ENCODE results near the gene MARCO. TPM values are rescaled to one million over a fixed set of nuclear protein-coding genes. Genes with fewer than 3 reads are reported as not detected.
"Not testable (repeated sequence)": the region's sequence is repeated elsewhere in the genome, so short reads cannot be mapped to it uniquely, and the experiment has no call there.

Gene MARCO
- total RNA-seq, 1 donor from 2014 or later: 19.7 TPM

DNA sequence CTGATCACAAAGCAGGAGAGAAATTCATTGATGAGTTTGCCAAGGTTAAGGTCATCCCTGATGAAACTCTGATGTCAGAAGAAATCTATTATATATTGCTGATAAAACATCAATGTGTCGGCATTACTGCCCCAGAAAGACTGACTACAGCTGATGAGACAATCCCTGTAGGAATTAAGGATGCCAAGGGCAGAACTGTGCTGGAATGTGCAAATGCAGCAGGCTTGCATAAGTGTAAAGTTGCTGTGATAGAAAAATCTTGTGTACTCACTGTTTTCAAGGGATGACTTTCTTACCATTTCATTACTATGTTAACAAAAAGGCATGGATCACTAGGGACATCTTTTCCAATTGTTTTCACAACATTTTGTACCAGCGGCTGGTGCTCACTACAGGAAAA lies 19.7 kb upstream of the MARCO start:
- DNase-seq (ENCODE audit: missing footprints) (no peak), ATAC-seq (no peak)
- intact Hi-C loops (cut with DNase I): no loop called here

DNA sequence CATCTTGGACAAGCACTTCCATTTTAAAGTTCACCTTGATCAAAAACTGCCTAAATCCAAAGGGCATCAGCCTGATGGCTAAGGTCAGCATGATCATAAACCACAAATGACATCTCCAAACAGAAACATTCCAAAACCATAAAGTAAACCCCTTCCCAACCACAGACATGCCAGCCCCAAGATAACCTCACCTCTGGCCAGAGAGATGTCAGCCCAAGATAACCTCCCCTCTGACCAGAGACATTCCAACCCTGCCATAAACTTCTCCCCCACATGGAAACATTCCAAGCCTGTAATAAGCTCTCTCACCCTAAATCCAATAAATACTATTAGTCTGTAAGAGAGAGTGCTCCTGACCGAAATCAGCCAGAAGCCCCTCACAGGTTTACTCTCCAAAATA lies 18.6 kb upstream of the MARCO start:
- DNase-seq (ENCODE audit: missing footprints) (no peak), ATAC-seq (no peak)
- intact Hi-C loops (cut with DNase I): no loop called here

DNA sequence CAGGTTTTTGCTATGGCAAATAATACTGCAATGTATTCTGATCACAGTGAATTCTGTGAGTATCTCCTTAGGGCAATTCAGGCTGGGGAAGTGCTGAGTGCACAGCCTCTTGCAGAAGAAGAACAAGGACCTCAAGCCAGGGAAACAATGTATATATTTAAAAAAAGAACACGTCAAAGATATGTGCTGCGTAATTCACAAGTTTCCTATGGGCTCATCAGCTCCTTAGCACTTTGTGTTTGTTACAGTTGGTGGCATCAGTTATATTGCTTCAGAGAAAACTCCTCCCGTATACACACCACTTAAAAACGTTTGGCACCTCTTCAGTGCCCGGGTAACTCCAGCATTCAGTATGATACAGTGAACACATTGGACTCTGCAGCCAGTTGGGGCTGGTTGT lies 16.5 kb upstream of the MARCO start:
- ATAC-seq: no peak
- intact Hi-C loops (cut with DNase I): no loop called here

DNA sequence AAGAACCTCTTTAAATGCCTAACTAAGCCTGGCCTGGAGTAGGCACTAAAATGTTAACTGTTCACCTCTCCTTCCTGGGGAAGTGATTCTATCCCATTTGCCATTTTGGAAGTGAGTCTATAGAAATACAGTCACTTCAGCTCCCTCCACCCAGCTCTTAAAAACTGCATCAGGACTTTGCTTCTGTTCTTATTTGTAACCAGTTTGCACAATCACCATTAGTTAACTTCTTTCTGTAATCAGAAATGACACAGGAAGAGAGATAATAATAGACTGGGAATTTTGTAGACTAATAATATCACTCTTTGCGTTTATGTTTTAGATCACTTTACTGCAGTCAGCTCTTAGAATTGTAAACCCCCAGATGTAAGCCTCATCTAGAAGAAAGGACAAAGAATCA lies 16.0 kb upstream of the MARCO start:
- DNase-seq (ENCODE audit: missing footprints) (no peak), ATAC-seq (no peak)
- intact Hi-C loops (cut with DNase I): no loop called here

More for the DNA sequence above, 16.5 kb upstream of the MARCO start:
- no peak for DNase-seq (ENCODE audit: missing footprints)

DNA sequence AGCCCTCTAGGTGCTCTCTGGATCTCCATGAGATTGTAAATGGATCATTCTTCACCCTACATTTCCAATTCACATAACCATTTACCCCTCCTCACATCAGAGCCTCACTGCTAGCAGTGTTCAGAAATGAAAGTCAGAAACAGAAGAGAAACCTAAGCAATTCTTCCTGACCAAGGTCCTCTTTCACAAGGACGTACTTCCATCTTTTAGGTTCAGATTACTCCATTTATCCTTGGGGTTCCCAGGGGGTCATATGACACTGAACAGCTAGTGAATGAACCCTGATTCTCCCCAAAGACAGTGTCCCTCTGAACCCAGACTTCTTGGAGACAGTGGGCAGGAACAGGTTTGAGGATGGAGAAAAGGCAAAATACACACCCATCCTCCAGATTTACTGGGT lies 12.9 kb upstream of the MARCO start:
- ATAC-seq (no peak), DNase-seq (ENCODE audit: missing footprints) (no peak)
- intact Hi-C loops (cut with DNase I): no loop called here

DNA sequence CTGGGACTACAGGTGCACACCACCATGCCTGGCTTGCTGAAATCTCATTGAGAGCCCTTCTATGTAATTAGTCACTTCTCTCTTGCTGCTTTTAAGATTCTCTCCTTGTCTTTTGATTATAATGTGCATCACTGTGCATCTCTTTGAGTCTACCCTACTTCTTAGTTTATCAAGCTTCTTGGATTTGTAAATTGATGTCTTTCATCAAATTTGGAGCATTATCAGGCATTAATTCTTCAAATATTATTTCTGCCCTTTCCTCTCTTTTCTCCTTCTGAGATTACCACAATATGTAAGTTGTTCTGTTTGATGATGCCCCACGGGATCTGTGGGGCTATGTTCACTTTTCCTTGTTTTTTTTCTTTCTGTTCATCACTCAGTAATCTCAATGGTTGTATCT lies 9.0 kb upstream of the MARCO start:
- DNase-seq (ENCODE audit: missing footprints) (no peak), ATAC-seq (no peak)
- intact Hi-C loops (cut with DNase I): no loop called here

DNA sequence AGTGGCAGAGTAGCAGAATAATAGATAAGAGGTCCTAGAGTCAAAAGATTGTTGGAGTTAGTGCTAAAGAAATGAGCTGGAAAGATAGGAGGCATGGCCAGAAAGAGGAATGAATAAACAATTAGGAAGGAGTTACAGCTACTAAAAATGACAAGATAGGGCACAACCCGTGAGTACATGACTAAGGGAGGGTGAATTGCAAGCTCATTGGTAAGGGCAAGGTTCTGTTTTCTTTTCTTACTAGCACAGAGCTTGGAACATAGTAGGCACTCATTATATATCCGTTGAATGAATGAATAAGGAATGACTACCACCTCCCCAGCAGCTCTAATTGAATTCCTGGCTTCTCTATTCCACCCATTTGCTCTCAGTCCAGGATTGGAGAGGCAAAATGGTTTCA lies 5.7 kb upstream of the MARCO start:
- ATAC-seq: no peak
- no peak for DNase-seq (ENCODE audit: missing footprints)
- intact Hi-C loops (cut with DNase I): no loop called here

DNA sequence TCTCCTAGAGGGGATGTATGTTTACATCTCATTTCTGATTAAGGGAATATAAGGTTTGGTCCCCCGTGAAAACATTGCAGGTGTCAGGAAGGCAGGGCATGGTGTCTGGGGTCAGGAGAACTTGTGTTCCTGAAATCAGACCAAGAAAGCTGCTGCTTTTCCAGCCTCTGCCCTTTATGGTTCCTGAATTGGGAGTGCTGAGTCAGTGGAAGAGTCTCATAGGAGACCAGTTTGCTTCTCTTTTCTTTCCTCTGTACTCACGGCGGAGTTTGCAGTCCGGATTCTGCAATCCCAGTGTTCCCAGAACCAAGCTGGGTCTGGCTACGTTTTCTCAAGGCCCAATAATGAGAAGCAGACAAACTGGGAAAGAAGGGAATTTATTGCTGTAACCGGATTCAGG lies 5.1 kb upstream of the MARCO start:
- no peak for DNase-seq (ENCODE audit: missing footprints)
- no peak for ATAC-seq
- intact Hi-C loops (cut with DNase I): no loop called here

DNA sequence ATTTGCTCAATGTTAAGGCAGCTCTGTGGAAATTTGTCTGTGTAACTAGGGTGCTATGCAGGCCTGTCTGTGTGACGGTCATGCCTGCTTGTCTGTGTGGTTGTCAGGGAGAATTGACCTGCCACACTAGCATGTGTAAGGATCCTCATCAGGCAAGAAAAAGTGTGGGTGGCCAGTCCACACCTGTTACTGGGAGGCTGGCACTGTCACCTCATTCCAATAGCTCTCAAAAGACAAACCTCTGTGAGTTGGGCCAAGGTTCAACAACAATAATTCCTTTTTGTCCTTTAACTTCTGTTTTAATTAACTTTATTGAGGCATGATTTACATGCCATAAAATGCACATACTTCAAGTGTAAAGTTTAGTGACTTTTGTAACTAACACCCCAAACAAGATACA lies 4.2 kb upstream of the MARCO start:
- DNase-seq (ENCODE audit: missing footprints) (no peak), ATAC-seq (no peak)
- intact Hi-C loops (cut with DNase I): no loop called here

DNA sequence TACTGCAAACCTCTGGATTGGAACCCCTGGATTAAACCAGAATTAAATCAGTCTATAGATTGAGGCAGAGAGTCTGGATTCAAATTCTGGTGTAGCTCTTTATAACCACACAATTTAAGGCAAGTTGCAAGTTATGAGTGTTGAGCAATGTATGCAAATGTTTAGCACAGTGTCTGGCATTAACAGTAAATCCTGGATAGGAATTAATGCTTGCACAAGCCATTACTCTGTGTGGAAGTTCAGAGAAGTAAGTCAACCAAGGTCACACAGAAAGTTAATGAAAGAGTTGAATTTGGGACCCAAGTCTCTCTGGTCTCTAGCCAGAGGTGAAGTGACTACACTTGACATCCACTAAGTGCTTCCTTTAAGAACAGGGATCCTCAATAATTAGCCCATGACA lies 2.0 kb upstream of the MARCO start:
- ATAC-seq: peak; percentile 23

DNA sequence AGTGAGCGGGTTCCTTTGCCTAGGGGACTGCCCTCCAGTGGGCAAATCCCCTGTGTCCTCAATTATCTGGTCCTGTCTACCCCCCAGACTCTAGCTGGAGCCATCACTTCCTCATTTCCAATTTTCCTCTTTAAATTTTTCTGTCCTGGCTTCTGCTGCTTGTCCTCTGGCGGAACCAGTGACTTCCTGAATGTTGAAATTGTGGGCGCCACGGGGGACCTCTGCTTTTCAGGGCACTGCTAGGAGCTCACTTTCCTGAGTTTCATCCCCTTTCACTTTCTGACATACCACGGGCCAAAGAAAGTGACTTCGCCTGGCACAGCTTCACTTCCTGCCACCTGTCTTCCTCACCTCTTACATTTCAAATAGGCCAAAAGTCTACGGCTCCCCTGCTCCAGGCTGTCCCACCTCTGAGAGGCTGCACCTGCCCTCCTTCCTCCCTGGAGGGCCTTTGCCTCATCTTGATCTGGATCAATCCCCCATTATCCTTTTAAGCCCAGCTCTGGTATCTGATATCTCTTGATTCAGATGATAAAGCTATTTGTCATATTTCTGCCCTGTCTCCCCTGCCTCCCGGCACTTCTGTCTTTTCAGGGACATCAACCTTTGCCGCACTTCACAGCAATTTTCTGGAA lies 1.4 kb upstream of the MARCO start:
- DNase-seq (ENCODE audit: missing footprints) (no peak), ATAC-seq (peak; percentile 70)
- intact Hi-C loops (cut with DNase I): no loop called here

More for the DNA sequence above, 2.0 kb upstream of the MARCO start:
- intact Hi-C loops (cut with DNase I): no loop called here
- no peak for DNase-seq (ENCODE audit: missing footprints)

DNA sequence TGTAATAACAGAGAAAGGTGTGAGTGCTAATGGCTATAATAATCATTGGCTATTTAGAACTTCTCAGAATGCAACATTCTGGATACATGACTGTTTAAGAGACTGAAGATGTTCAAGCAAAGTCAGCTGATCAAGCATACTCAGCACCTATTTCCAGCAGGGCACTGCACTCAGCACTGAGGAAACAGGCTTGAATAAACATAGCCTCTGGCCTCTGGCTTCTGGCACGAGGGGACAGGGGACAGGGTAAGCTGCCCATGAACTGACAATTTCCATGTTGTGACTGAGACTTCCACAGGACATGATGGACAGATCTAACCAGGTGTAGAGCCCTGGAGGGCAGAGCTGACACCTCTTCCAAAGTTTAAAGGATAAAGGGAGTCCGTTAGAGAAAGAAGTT lies 1.3 kb downstream of the MARCO start:
- intact Hi-C loops (cut with DNase I): no loop called here
- ATAC-seq (no peak), DNase-seq (ENCODE audit: missing footprints) (no peak)

DNA sequence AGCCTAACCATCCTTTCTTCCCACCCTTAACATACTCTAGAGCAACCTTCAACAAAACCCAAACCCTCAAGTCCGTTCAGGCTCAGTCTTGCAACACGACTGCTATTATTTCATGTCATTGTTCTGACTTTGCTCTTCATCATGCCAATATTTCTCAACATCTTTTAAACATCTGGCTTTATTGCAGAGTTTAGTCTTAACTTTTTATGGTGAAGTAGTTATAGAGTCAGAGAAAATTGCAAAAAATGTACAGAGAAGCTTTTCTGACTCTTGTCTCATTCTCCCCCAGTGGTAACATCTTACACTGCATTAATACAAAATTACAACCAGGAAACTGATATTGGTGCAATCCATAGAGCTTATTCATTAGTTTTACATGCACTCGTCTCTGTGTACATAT lies 3.9 kb downstream of the MARCO start:
- DNase-seq (ENCODE audit: missing footprints): no peak
- no peak for ATAC-seq
- intact Hi-C loops (cut with DNase I): no loop called here

DNA sequence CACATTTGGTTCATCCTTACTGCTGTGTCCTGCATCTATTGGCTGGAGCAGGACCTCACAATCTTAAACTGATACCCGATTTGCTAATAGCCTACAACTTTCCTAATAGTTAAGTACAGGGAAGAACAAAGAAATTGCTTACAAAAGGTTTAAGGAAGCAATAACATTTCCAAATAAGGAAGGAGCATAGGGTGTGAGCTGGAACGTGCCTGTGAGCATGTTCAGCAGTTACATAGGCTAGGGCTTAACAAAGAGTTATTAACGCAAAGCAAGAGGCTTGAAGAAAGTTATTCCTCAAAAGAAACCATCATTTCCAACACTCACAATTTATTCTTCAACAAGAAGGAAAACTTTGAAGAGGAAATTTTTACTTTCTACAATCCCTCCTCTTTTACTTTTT lies 6.3 kb downstream of the MARCO start:
- ATAC-seq; DNase-seq (ENCODE audit: missing footprints); intact Hi-C loops (cut with DNase I): not testable (repeated sequence)

DNA sequence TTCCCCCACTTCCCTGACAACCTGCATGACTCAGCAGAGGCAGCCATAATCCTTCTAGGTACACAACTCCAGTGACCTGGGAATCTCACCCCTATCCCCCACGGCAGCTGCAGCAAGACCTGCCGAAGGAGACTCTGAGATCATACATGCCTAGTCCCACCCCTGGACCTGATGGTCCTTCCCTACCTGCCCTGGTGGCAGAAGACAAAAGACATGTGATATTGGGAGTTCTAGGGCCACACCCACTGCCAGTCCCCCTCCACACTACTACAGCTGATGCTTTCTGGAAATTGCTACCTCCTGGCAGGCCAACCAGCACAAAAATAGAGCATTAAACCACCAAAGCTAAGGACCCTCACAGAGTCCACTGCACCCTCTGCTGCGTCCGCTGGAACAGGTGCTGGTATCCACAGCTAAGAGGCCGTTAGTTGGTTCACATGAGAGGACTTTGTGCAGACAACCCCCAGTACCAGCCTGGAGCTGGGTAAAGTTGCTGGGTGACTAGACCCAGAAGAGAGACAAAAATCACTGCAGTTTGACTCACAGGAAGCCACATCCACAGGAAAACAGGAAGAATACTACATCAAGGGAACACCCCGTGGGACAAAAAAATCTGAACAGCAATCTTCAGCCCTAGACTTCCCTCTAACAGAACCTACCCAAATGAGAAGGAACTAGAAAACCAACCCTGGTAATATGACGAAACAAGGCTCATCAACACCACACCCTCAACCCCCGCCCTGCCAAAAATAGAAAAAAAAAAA lies 12.5 kb downstream of the MARCO start:
- intact Hi-C loops (cut with DNase I): no loop called here
- ATAC-seq: peak; percentile 16
- no peak for DNase-seq (ENCODE audit: missing footprints)

DNA sequence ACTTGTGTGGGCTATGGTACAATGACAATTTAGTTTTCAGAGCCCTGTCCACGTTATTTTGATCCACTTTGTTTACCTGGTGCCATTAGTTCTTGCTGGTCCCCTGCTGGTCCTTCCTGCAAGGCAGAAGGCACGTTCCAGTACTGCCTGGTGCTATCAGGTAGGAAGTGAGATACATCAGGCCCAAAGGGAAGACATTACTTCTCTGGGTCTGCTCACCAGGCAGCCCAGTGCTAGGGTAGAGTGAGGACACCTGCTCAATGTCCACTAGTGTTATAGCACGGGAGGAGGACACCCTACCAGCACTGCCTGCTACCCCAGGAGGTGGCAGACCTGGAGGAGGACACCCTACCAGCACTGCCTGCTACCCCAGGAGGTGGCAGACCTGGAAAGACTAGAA lies 23.7 kb downstream of the MARCO start:
- DNase-seq (ENCODE audit: missing footprints) (no peak), ATAC-seq (no peak)
- intact Hi-C loops (cut with DNase I): no loop called here

DNA sequence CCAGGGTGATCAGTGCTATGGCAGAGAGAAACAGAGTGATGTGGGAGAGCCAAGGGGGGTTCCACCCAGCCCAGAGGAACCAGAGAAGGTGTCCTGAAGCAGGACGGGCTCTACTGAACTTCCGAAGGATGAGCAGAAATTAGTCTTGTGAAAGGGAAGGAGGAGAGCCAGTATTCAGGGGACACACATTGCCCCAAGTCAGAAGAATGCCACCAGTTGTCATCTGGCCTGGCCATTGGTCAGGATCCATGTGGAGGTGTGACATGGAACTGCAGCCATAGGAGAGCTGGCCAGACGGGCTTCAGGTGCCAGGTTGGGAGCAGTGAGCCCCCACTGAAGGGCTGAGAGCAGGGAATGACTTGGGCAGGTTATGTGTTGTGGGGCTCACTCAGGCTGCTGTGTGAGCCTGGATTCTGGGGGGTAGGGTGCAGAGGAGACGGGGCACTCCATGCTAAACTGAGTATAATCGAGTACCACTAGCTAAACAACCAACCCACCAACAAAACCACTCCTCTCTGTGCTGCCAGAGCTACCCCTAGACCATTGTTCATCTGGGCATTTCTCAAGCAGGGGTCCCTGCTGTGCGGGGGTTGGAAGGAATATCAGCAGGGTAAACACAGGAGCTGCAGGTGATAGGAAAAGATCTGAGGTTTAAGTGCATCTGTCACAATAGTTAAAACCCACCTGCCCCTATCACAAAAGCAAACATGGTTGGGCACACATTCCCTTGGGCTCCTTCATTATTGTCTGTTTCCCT lies 25.3 kb downstream of the MARCO start:
- DNase-seq (ENCODE audit: missing footprints): no peak
- ATAC-seq: no peak
- intact Hi-C loops (cut with DNase I): no loop called here

DNA sequence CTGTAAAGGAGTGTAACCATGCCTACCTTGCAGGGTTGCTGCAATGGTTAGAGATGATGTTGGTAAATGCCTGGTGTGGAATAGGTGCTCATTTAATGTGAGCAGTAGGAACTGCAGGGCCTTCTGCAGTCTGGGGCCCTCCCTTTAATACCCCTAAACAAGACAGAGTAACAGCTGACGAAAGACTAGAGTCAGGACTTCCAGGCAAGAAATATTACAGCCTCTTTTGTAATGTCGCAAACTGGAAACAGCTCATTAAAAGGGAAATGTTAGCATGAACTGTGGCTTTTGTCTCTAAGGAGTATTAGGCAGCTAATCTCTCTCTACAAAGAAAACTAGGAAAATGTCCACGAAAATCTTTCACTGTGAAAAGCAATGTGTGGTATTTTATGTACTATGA lies 26.0 kb downstream of the MARCO start:
- intact Hi-C loops (cut with DNase I): no loop called here
- ATAC-seq (peak; percentile 50), DNase-seq (ENCODE audit: missing footprints) (no peak)

DNA sequence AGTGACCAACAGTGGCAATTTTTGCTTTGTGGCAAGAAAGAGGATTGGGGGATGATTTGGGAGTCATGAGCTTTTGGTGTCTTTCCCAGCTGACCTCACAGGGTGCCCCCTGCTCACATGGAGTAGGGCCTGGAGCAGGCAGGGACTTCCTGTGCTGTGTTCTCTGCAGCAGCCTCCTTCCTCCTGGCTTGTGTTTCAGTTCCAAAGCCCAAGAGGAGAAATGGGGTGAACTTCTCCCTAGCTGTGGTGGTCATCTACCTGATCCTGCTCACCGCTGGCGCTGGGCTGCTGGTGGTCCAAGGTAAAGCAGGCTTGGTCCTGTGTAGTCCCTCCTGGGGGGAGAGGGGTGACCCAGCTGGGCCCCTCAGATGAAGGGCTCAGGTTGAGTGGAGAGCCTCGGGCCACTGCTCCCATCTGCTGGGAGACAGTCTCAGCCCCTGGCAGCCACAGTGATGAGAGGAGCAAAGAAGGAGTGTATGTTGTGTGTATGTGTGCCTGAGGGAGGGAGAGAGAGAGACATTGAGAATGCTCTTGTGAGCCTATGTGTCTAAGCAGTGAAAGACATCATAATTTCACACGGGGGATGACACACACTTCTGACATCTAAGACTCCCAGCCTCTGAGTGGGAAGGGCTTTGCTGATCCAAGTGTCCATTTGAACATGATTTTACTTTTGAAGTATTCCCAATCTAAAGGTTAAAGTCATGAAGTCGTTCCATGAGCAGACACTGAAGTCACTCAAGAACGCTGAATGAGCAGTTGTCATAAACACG lies 27.2 kb downstream of the MARCO start:
- no peak for DNase-seq (ENCODE audit: missing footprints)
- ATAC-seq: no peak
- intact Hi-C loops (cut with DNase I): no loop called here
